ENCODE results near the gene VIPR2. TPM values are rescaled to one million over a fixed set of nuclear protein-coding genes. Genes with fewer than 3 reads are reported as not detected.

The VIPR2 gene
- polyA plus RNA-seq, 3 donors: not detected

GRCh38 chr7:159062569-159062968 is 82.1 kb downstream of the VIPR2 start:
- peaks cover 5 to 22% of the 10 kb centered on the region in 2 donors for H3K9me3 ChIP-seq (replicated peaks in 1 of 2; ENCODE audit: control insufficient read depth in 1 of 2, insufficient read depth in 1 of 2, low read length in 2 of 2)
- no peaks in the 10 kb centered on the region for H3K36me3 ChIP-seq (replicated peaks in 1 of 2; ENCODE audit: control insufficient read depth in 1 of 2, insufficient read depth in 2 of 2, low read length in 2 of 2)
- H3K4me1 ChIP-seq (ENCODE audit: control insufficient read depth in 1 of 2, insufficient read depth in 2 of 2, low read length in 2 of 2): no peaks in the 10 kb centered on the region
- Mint-ChIP-seq H3K9me3 (peaks cover 0 to 21% (median 16%) of the 10 kb centered on the region in 7 donors), H3K27ac (no peak overlapping the region), H3K4me3 (no peak overlapping the region), H3K27me3 (ENCODE audit: low read depth in 3 of 3) (peaks cover 2 to 4% (median 2%) of the 10 kb centered on the region in 3 donors), H3K4me1 (no peaks in the 10 kb centered on the region), H3K36me3 (no peaks in the 10 kb centered on the region)
- H3K4me2 ChIP-seq (replicated peaks; ENCODE audit: extremely low read depth, low read length, poor library complexity, severe bottlenecking): no peak overlapping the region
- 87% methylated on average over 4 of the region's 8 CpGs for WGBS (ENCODE audit: insufficient coverage)
- H3K4me3 ChIP-seq (replicated peaks in 1 of 3; ENCODE audit: low read depth in 2 of 3, low read length in 3 of 3): no peak overlapping the region
- no peak overlapping the region for H2AFZ ChIP-seq (ENCODE audit: insufficient read depth, low read depth, low read length, poor library complexity, severe bottlenecking)
- intact Hi-C loops (cut with micrococcal nuclease): no loop called here
- H3K27ac ChIP-seq (ENCODE audit: low read depth in 1 of 2, low read length in 2 of 2): no peak overlapping the region
- H3K9ac ChIP-seq (ENCODE audit: insufficient read depth, low read length, poor library complexity, severe bottlenecking): no peak overlapping the region
- H3K27me3 ChIP-seq (ENCODE audit: control insufficient read depth in 2 of 2, insufficient read depth in 2 of 2, low read length in 2 of 2): peaks cover 0 to 4% of the 10 kb centered on the region in 2 donors
- no peak for DNase-seq
- TF ChIP-seq CTCF (IDR thresholded peaks at IDR 0.05): no peak
- H4K20me1 ChIP-seq (ENCODE audit: insufficient read depth, low read length): no peaks in the 10 kb centered on the region
- H3K79me2 ChIP-seq (ENCODE audit: insufficient read depth, low read length): no peaks in the 10 kb centered on the region

GRCh38 chr7:159061674-159062212 is 82.9 kb downstream of the VIPR2 start:
- no peak for TF ChIP-seq CTCF (IDR thresholded peaks at IDR 0.05)
- Mint-ChIP-seq H3K36me3 (no peaks in the 10 kb centered on the region), H3K27me3 (ENCODE audit: low read depth in 3 of 3) (peaks cover 2 to 4% (median 2%) of the 10 kb centered on the region in 3 donors), H3K27ac (no peak overlapping the region), H3K4me1 (no peaks in the 10 kb centered on the region), H3K4me3 (no peak overlapping the region), H3K9me3 (peaks cover 0 to 21% (median 16%) of the 10 kb centered on the region in 7 donors)
- H3K36me3 ChIP-seq (replicated peaks in 1 of 2; ENCODE audit: control insufficient read depth in 1 of 2, insufficient read depth in 2 of 2, low read length in 2 of 2): no peaks in the 10 kb centered on the region
- peaks cover 5 to 22% of the 10 kb centered on the region in 2 donors for H3K9me3 ChIP-seq (replicated peaks in 1 of 2; ENCODE audit: control insufficient read depth in 1 of 2, insufficient read depth in 1 of 2, low read length in 2 of 2)
- H2AFZ ChIP-seq (ENCODE audit: insufficient read depth, low read depth, low read length, poor library complexity, severe bottlenecking): no peak overlapping the region
- peaks cover 0 to 4% of the 10 kb centered on the region in 2 donors for H3K27me3 ChIP-seq (ENCODE audit: control insufficient read depth in 2 of 2, insufficient read depth in 2 of 2, low read length in 2 of 2)
- H3K4me3 ChIP-seq (replicated peaks in 1 of 3; ENCODE audit: low read depth in 2 of 3, low read length in 3 of 3): no peak overlapping the region
- no peak overlapping the region for H3K27ac ChIP-seq (ENCODE audit: low read depth in 1 of 2, low read length in 2 of 2)
- no peaks in the 10 kb centered on the region for H3K4me1 ChIP-seq (ENCODE audit: control insufficient read depth in 1 of 2, insufficient read depth in 2 of 2, low read length in 2 of 2)
- H3K4me2 ChIP-seq (replicated peaks; ENCODE audit: extremely low read depth, low read length, poor library complexity, severe bottlenecking): no peak overlapping the region
- DNase-seq: no peak
- no peaks in the 10 kb centered on the region for H4K20me1 ChIP-seq (ENCODE audit: insufficient read depth, low read length)
- intact Hi-C loops (cut with micrococcal nuclease): no loop called here
- H3K79me2 ChIP-seq (ENCODE audit: insufficient read depth, low read length): no peaks in the 10 kb centered on the region
- no peak overlapping the region for H3K9ac ChIP-seq (ENCODE audit: insufficient read depth, low read length, poor library complexity, severe bottlenecking)
- 58% methylated on average over 44 of the region's 44 CpGs for WGBS (ENCODE audit: insufficient coverage)

All from CD14-positive monocyte (primary cell).